NCI-H146 treated with DMSO at 0.1 percent for 48 hours (cell line): ENCODE measurements around the gene C1orf50.

Source experiments
- DNase-seq: peaks from one replicate; lab custom pipeline; 2025; ENCODE audit not compliant: unreplicated experiment; lab: John Stamatoyannopoulos, UW

C1orf50 gene

GRCh38 chr1:42758641-42759040 is 8.4 kb upstream of the C1orf50 start:
- no peak for DNase-seq

- no peak for DNase-seq
Observed at GRCh38 chr1:42759114-42759513, 7.9 kb upstream of the C1orf50 start.

GRCh38 chr1:42761567-42761966 is 5.5 kb upstream of the C1orf50 start:
- DNase-seq = no peak

GRCh38 chr1:42762269-42762668 is 4.8 kb upstream of the C1orf50 start:
- no peak for DNase-seq

GRCh38 chr1:42765269-42765668 is 1.8 kb upstream of the C1orf50 start:
- no peak for DNase-seq

GRCh38 chr1:42765832-42766740 is 963 bp upstream of the C1orf50 start:
- peak; percentile 44 for DNase-seq

- no peak for DNase-seq
Observed at GRCh38 chr1:42767510-42768000, 506 bp downstream of the C1orf50 start.

- DNase-seq = no peak
Observed at GRCh38 chr1:42768172-42768571, 1.1 kb downstream of the C1orf50 start.

GRCh38 chr1:42769811-42770210 is 2.8 kb downstream of the C1orf50 start:
- no peak for DNase-seq

GRCh38 chr1:42773420-42773819 is 6.4 kb downstream of the C1orf50 start:
- no peak for DNase-seq

GRCh38 chr1:42774928-42775526 is 8.0 kb downstream of the C1orf50 start:
- no peak for DNase-seq

GRCh38 chr1:42776502-42776901 is 9.5 kb downstream of the C1orf50 start:
- DNase-seq = no peak

- DNase-seq = no peak
Observed at GRCh38 chr1:42777852-42778251, 10.8 kb downstream of the C1orf50 start.

- DNase-seq = no peak
Observed at GRCh38 chr1:42779725-42780124, 12.7 kb downstream of the C1orf50 start.

GRCh38 chr1:42780176-42780575 is 13.1 kb downstream of the C1orf50 start:
- no peak for DNase-seq

- no peak for DNase-seq
Observed at GRCh38 chr1:42783092-42783491, 16.0 kb downstream of the C1orf50 start.

GRCh38 chr1:42784547-42784945 is 17.5 kb downstream of the C1orf50 start:
- no peak for DNase-seq

- DNase-seq = no peak
Observed at GRCh38 chr1:42784946-42785693, 18.1 kb downstream of the C1orf50 start, which contains the start of gene TMEM269. TMEM269 (plus strand) TSS chr1:42784991; CDS start chr1:42789894, 4,903 bp downstream.

- no peak for DNase-seq
Observed at GRCh38 chr1:42786097-42786496, 19.0 kb downstream of the C1orf50 start.

- no peak for DNase-seq
Observed at GRCh38 chr1:42788021-42788420, 21.0 kb downstream of the C1orf50 start.

- no peak for DNase-seq
Observed at GRCh38 chr1:42793824-42794223, 26.8 kb downstream of the C1orf50 start.
